ENCODE data around the gene TRMT11. TPM values are rescaled to one million over a fixed set of nuclear protein-coding genes. Genes with fewer than 3 reads are reported as not detected.

Gene TRMT11
- total and polyA plus RNA-seq, 3 experiments from 2014 or later = 14.8 to 37.9 (median 35.8) TPM

GRCh38 chr6:126026001-126026400 lies 39.7 kb downstream of the TRMT11 start:
- Histone ChIP-seq H3K27me3 (ENCODE audit: insufficient read depth, low read length, poor library complexity, severe bottlenecking) (no peaks in the 10 kb centered on the region), H3K27ac (ENCODE audit: low read depth, low read length) (no peak overlapping the region), H3K36me3 (ENCODE audit: insufficient read depth, low read length) (peaks cover 11% of the 10 kb centered on the region), H3K4me3 (ENCODE audit: low read length) (no peak overlapping the region), H3K9me3 (ENCODE audit: low read length) (no peaks in the 10 kb centered on the region), H3K4me1 (ENCODE audit: insufficient read depth, low read length) (no peaks in the 10 kb centered on the region)
- H3K27me3 Mint-ChIP-seq = no peaks in the 10 kb centered on the region
- H3K4me3 Mint-ChIP-seq = no peak overlapping the region
- H3K27ac Mint-ChIP-seq = no peak overlapping the region
- no peak for DNase-seq
- POLR2A ChIA-PET = no interaction called here
- no peaks in the 10 kb centered on the region for H3K4me1 Mint-ChIP-seq
- H3K9me3 Mint-ChIP-seq = no peaks in the 10 kb centered on the region
- H3K36me3 Mint-ChIP-seq = peaks cover 24 to 74% (median 35%) of the 10 kb centered on the region in 3 donors
- CTCF ChIA-PET = no interaction called here

DNA sequence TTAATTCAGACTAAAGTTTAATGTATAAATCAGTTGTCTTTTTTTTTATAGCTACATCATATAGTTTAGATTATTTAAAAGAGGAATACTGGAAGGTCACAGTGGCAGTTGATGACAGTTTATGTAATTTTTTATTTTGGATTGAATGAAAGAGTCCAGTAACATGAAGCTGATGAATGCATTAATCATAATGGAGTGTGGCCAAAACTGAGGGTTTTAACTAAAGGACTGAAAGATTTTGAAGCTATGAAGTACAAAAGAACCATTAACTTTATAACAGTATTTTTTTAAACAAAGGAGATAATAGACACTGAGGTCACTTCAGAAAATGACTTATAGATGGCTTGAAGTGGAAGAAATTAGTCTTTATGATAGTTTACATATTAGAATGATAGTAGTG lies 41.3 kb downstream of the TRMT11 start:
- H3K4me3 ChIP-seq (ENCODE audit: low read length) = no peak overlapping the region
- Mint-ChIP-seq H3K4me1 (peaks cover 0 to 8% (median 4%) of the 10 kb centered on the region in 3 donors), H3K9me3 (no peaks in the 10 kb centered on the region), H3K27ac (no peak overlapping the region), H3K36me3 (peaks cover 13 to 74% (median 29%) of the 10 kb centered on the region in 3 donors), H3K27me3 (no peaks in the 10 kb centered on the region), H3K4me3 (no peak overlapping the region)
- H3K9me3 ChIP-seq (ENCODE audit: low read length) = no peaks in the 10 kb centered on the region
- ChIA-PET CTCF (no interaction called here), POLR2A (no interaction called here)
- no peaks in the 10 kb centered on the region for H3K27me3 ChIP-seq (ENCODE audit: insufficient read depth, low read length, poor library complexity, severe bottlenecking)
- H3K4me1 ChIP-seq (ENCODE audit: insufficient read depth, low read length) = no peaks in the 10 kb centered on the region
- H3K27ac ChIP-seq (ENCODE audit: low read depth, low read length) = no peak overlapping the region
- H3K36me3 ChIP-seq (ENCODE audit: insufficient read depth, low read length) = peaks cover 5% of the 10 kb centered on the region
- DNase-seq = no peak

DNA sequence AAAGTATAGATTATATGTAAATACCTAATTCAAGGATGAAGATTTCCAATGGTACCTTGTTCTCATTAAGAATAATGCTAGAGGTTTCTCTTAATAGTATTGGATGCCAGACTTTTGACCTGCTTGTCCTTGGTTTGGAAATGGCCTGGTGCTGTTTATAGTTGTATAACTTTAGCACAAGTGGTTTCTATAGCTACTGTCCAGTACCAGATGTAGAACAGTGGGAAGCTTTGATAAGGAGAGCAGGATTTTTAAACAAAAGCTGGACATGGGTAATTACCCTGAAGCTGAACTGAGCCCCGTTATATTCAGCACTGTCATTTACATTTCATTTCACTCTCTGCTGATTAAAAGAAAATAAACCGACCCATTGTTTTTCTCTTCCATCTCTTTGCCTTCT lies 43.7 kb downstream of the TRMT11 start:
- DNase-seq = no peak
- Mint-ChIP-seq H3K9me3 (no peaks in the 10 kb centered on the region), H3K27ac (no peak overlapping the region), H3K36me3 (peaks cover 11 to 74% (median 27%) of the 10 kb centered on the region in 3 donors), H3K4me3 (no peak overlapping the region), H3K4me1 (peaks cover 6 to 19% (median 18%) of the 10 kb centered on the region in 3 donors), H3K27me3 (no peaks in the 10 kb centered on the region)
- no peaks in the 10 kb centered on the region for H3K9me3 ChIP-seq (ENCODE audit: low read length)
- H3K4me3 ChIP-seq (ENCODE audit: low read length) = no peak overlapping the region
- no peaks in the 10 kb centered on the region for H3K27me3 ChIP-seq (ENCODE audit: insufficient read depth, low read length, poor library complexity, severe bottlenecking)
- H3K36me3 ChIP-seq (ENCODE audit: insufficient read depth, low read length) = no peaks in the 10 kb centered on the region
- CTCF ChIA-PET = no interaction called here
- POLR2A ChIA-PET = no interaction called here
- H3K4me1 ChIP-seq (ENCODE audit: insufficient read depth, low read length) = no peaks in the 10 kb centered on the region
- no peak overlapping the region for H3K27ac ChIP-seq (ENCODE audit: low read depth, low read length)

DNA sequence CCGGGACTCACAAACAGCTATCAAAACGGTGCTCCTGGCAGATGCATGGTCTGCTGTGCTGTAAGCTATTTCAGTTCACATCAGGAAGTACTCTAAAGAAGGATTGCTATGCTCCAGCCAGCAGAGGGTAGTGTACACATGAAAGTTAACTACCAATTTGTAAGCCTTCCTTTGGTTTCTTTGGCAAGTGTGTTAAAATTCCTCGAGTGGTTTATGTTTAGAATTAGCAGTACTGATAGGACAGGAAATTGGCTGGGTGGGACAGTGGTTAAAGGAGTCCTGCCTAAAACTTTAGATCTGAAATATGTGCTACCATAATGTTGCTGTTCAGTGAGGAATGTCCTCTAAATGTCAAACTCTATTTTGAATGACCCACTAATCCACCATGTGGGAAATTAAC lies 47.4 kb downstream of the TRMT11 start:
- Mint-ChIP-seq H3K4me1 (peaks cover 6 to 19% (median 18%) of the 10 kb centered on the region in 3 donors), H3K4me3 (no peak overlapping the region), H3K27me3 (no peaks in the 10 kb centered on the region), H3K9me3 (no peaks in the 10 kb centered on the region), H3K36me3 (peaks cover 4 to 80% (median 29%) of the 10 kb centered on the region in 3 donors), H3K27ac (peak overlapping the region in 2 of 8 donors; percentile 54 to 70)
- DNase-seq = no peak
- H3K9me3 ChIP-seq (ENCODE audit: low read length) = no peaks in the 10 kb centered on the region
- H3K4me1 ChIP-seq (ENCODE audit: insufficient read depth, low read length) = no peaks in the 10 kb centered on the region
- H3K4me3 ChIP-seq (ENCODE audit: low read length) = no peak overlapping the region
- no peaks in the 10 kb centered on the region for H3K27me3 ChIP-seq (ENCODE audit: insufficient read depth, low read length, poor library complexity, severe bottlenecking)
- ChIA-PET POLR2A (no interaction called here), CTCF (no interaction called here)
- H3K27ac ChIP-seq (ENCODE audit: low read depth, low read length) = no peak overlapping the region
- H3K36me3 ChIP-seq (ENCODE audit: insufficient read depth, low read length) = no peaks in the 10 kb centered on the region

DNA sequence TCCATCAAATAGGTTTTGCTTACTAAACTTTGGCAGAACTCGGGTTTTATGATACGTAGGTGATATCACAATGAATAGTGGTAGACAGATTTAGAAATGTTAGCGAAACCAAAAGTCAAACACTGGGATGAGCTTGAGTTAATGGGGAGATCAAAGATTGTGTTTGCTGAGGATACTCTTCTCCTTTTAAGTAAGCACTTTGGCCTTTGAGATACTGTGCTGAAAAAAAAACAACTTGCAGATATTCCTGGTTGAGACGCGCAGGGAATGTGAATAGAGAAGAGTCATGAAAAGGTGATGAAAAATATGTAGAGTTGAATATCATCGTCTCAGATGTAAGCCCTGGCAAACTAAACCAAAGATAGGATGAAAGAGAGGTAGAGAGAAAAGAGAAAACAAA lies 48.3 kb downstream of the TRMT11 start:
- no peak for DNase-seq
- Histone ChIP-seq H3K27me3 (ENCODE audit: insufficient read depth, low read length, poor library complexity, severe bottlenecking) (no peaks in the 10 kb centered on the region), H3K27ac (ENCODE audit: low read depth, low read length) (no peak overlapping the region), H3K36me3 (ENCODE audit: insufficient read depth, low read length) (no peaks in the 10 kb centered on the region), H3K4me1 (ENCODE audit: insufficient read depth, low read length) (no peaks in the 10 kb centered on the region), H3K9me3 (ENCODE audit: low read length) (no peaks in the 10 kb centered on the region), H3K4me3 (ENCODE audit: low read length) (no peak overlapping the region)
- Mint-ChIP-seq H3K4me1 (peaks cover 6 to 19% (median 18%) of the 10 kb centered on the region in 3 donors), H3K4me3 (no peak overlapping the region), H3K27me3 (no peaks in the 10 kb centered on the region), H3K27ac (no peak overlapping the region), H3K36me3 (peaks cover 4 to 80% (median 30%) of the 10 kb centered on the region in 3 donors), H3K9me3 (no peaks in the 10 kb centered on the region)
- ChIA-PET POLR2A (no interaction called here), CTCF (no interaction called here)

DNA sequence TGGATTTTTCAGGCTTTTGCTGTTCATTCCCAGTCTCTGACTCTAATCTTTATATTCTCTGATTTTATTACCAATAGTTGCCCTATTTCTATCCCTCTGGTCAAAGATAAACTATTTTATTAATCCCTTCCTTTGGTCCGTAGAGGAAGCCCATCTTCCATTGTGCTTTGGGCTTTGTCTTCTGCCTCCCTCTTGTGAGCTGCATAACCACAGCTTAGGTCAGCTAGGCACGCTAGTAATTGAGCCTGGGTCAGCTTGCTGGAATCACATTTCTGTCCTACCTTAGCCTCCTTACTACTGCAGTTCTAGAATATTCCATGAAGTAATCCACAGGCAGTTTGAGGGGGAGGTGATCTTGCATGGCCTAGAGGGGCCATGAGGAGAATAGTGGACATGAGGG lies 49.4 kb downstream of the TRMT11 start:
- H3K4me3 Mint-ChIP-seq = no peak overlapping the region

DNA sequence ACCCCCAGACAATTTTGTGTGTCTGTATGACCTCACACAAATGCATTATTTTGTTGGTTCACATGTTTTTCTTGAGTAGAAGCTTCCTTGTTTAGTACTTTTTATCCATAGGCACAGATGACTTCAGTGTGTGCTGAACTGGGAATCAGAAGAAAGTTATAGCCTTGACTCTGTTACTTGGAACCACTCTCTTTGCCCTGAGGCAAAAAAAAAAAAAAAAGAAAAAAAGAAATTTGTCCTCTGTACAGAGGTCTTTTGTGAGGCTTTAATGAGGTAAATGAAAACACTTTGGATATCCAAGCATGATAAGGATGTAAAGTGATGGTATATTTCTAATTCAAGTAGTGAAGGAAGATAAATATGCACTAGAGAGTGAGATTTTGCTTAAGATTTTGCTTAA lies 51.9 kb downstream of the TRMT11 start:
- Mint-ChIP-seq H3K9me3 (peaks cover 0 to 4% (median 0%) of the 10 kb centered on the region in 5 donors), H3K4me3 (no peak overlapping the region), H3K27ac (no peak overlapping the region), H3K4me1 (peaks cover 6 to 7% (median 7%) of the 10 kb centered on the region in 3 donors), H3K36me3 (peaks cover 21 to 82% (median 37%) of the 10 kb centered on the region in 3 donors), H3K27me3 (no peaks in the 10 kb centered on the region)
- H3K4me1 ChIP-seq (ENCODE audit: insufficient read depth, low read length) = no peaks in the 10 kb centered on the region
- H3K9me3 ChIP-seq (ENCODE audit: low read length) = no peaks in the 10 kb centered on the region
- no peak overlapping the region for H3K4me3 ChIP-seq (ENCODE audit: low read length)
- DNase-seq = no peak
- no peaks in the 10 kb centered on the region for H3K36me3 ChIP-seq (ENCODE audit: insufficient read depth, low read length)
- ChIA-PET POLR2A (no interaction called here), CTCF (no interaction called here)
- H3K27ac ChIP-seq (ENCODE audit: low read depth, low read length) = no peak overlapping the region
- H3K27me3 ChIP-seq (ENCODE audit: insufficient read depth, low read length, poor library complexity, severe bottlenecking) = no peaks in the 10 kb centered on the region

More for the DNA sequence above, 49.4 kb downstream of the TRMT11 start:
- Histone ChIP-seq H3K27ac (ENCODE audit: low read depth, low read length) (no peak overlapping the region), H3K27me3 (ENCODE audit: insufficient read depth, low read length, poor library complexity, severe bottlenecking) (no peaks in the 10 kb centered on the region), H3K36me3 (ENCODE audit: insufficient read depth, low read length) (no peaks in the 10 kb centered on the region), H3K9me3 (ENCODE audit: low read length) (no peaks in the 10 kb centered on the region), H3K4me3 (ENCODE audit: low read length) (no peak overlapping the region), H3K4me1 (ENCODE audit: insufficient read depth, low read length) (no peaks in the 10 kb centered on the region)
- Mint-ChIP-seq H3K27ac (peak overlapping the region in 1 of 8 donors; percentile 37), H3K36me3 (peaks cover 4 to 85% (median 28%) of the 10 kb centered on the region in 3 donors), H3K27me3 (no peaks in the 10 kb centered on the region), H3K9me3 (no peaks in the 10 kb centered on the region), H3K4me1 (peaks cover 7 to 19% (median 18%) of the 10 kb centered on the region in 3 donors)
- ChIA-PET CTCF (no interaction called here), POLR2A (no interaction called here)
- no peak for DNase-seq

DNA sequence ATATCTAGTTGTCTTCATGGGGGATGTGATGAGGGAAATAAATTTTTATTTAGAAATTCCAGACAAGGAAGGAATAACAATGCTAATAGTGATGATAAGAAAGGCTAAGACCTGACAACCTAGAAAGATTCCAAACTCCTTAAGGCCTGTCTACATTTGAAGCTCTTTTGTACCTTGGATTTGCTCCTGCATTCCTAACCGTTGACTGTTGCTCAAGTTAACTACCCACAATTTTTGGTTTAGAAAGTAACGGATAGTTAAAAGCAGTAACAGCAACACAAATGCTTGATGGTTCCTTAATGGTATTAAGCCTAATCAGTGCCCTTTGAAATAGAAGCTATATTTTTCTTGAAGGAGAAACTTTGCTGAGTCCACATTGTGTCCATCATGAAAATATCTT lies 52.9 kb downstream of the TRMT11 start:
- Mint-ChIP-seq H3K27me3 (no peaks in the 10 kb centered on the region), H3K4me3 (no peak overlapping the region), H3K4me1 (peaks cover 0 to 1% (median 0%) of the 10 kb centered on the region in 3 donors), H3K9me3 (peaks cover 0 to 4% (median 0%) of the 10 kb centered on the region in 5 donors), H3K27ac (no peak overlapping the region), H3K36me3 (peaks cover 18 to 78% (median 39%) of the 10 kb centered on the region in 3 donors)
- H3K36me3 ChIP-seq (ENCODE audit: insufficient read depth, low read length) = no peaks in the 10 kb centered on the region
- no peak overlapping the region for H3K27ac ChIP-seq (ENCODE audit: low read depth, low read length)
- ChIA-PET POLR2A (no interaction called here), CTCF (no interaction called here)
- H3K4me1 ChIP-seq (ENCODE audit: insufficient read depth, low read length) = no peaks in the 10 kb centered on the region
- H3K4me3 ChIP-seq (ENCODE audit: low read length) = no peak overlapping the region
- H3K27me3 ChIP-seq (ENCODE audit: insufficient read depth, low read length, poor library complexity, severe bottlenecking) = no peaks in the 10 kb centered on the region
- no peaks in the 10 kb centered on the region for H3K9me3 ChIP-seq (ENCODE audit: low read length)
- no peak for DNase-seq

DNA sequence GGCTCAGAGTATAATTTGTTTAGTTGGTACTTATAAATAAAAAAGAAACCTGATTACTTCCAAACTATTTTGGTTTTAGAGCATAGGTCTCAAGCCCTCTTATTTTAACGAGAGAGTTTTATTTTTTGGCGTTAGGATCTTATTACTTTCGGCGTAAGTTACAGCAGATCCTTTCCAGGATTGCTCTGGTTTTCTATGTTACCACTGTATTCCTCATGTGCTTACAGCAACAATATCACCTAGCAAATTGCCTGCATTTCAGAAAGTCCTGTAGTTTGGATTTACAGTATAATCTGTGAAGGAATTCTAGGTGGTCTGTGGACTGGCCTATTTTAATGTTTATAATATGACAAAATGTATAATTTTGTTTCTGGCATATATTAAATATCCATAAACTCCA lies 54.1 kb downstream of the TRMT11 start:
- Mint-ChIP-seq H3K36me3 (peaks cover 22 to 77% (median 42%) of the 10 kb centered on the region in 3 donors), H3K4me1 (peaks cover 0 to 1% (median 0%) of the 10 kb centered on the region in 3 donors), H3K27me3 (no peaks in the 10 kb centered on the region), H3K9me3 (peaks cover 0 to 6% (median 3%) of the 10 kb centered on the region in 5 donors), H3K27ac (no peak overlapping the region), H3K4me3 (no peak overlapping the region)
- H3K27me3 ChIP-seq (ENCODE audit: insufficient read depth, low read length, poor library complexity, severe bottlenecking) = no peaks in the 10 kb centered on the region
- POLR2A ChIA-PET = no interaction called here
- H3K36me3 ChIP-seq (ENCODE audit: insufficient read depth, low read length) = no peaks in the 10 kb centered on the region
- no peaks in the 10 kb centered on the region for H3K4me1 ChIP-seq (ENCODE audit: insufficient read depth, low read length)
- no peak overlapping the region for H3K4me3 ChIP-seq (ENCODE audit: low read length)
- H3K9me3 ChIP-seq (ENCODE audit: low read length) = no peaks in the 10 kb centered on the region
- CTCF ChIA-PET = no interaction called here
- no peak overlapping the region for H3K27ac ChIP-seq (ENCODE audit: low read depth, low read length)
- no peak for DNase-seq
